ENCODE data around the gene SH3GL2. TPM values are rescaled to one million over a fixed set of nuclear protein-coding genes. Genes with fewer than 3 reads are reported as not detected.

Gene SH3GL2
- polyA plus RNA-seq, 2 donors, result 0.04 to 0.11 TPM

- H3K4me3 ChIP-seq (ENCODE audit: low read depth in 1 of 2, low read length in 2 of 2), result no peak overlapping the region
- no peaks in the 10 kb centered on the region for H3K36me3 ChIP-seq (ENCODE audit: control insufficient read depth in 2 of 2, insufficient read depth in 2 of 2, low read length in 1 of 2)
- H3K9me3 ChIP-seq (ENCODE audit: control insufficient read depth in 2 of 2, insufficient read depth in 1 of 2, low read depth in 1 of 2, low read length in 1 of 2), result no peaks in the 10 kb centered on the region
- 87 to 88% methylated on average over 6 of the region's 6 CpGs for WGBS, 2 donors
- H3K27ac ChIP-seq (ENCODE audit: low read depth in 2 of 2, low read length in 1 of 2), result no peak overlapping the region
- H3K27me3 ChIP-seq (ENCODE audit: control insufficient read depth in 1 of 2, insufficient read depth in 2 of 2, low read length in 2 of 2), result no peaks in the 10 kb centered on the region
- no peaks in the 10 kb centered on the region for H3K4me1 ChIP-seq (ENCODE audit: control insufficient read depth in 2 of 2, insufficient read depth in 2 of 2, low read length in 1 of 2)
Observed at GRCh38 chr9:17623965-17624364, 45.1 kb downstream of the SH3GL2 start.

DNA sequence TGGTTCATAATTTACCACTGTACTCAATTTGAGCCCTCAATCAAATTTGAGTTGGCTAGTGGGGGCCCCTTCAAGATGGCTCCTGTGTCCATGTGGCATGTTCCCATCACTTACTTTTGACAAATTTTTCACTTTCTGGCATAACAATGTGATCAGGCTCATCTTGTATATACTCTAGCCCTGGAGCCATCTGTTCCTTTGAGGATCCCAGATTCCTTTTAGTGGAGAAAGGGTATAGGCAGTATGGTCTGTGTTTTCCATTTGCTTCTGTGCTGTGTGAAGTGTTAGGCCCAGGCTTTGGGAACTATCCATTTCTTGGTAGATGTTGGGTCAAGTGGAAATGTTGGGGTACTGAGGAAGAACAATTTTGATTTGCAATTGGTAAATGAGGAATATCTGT, 45.7 kb downstream of the SH3GL2 start:
- no peaks in the 10 kb centered on the region for H3K9me3 ChIP-seq (ENCODE audit: control insufficient read depth in 2 of 2, insufficient read depth in 1 of 2, low read depth in 1 of 2, low read length in 1 of 2)
- H3K4me3 ChIP-seq (ENCODE audit: low read depth in 1 of 2, low read length in 2 of 2), result no peak overlapping the region
- no peaks in the 10 kb centered on the region for H3K36me3 ChIP-seq (ENCODE audit: control insufficient read depth in 2 of 2, insufficient read depth in 2 of 2, low read length in 1 of 2)
- no peaks in the 10 kb centered on the region for H3K27me3 ChIP-seq (ENCODE audit: control insufficient read depth in 1 of 2, insufficient read depth in 2 of 2, low read length in 2 of 2)
- H3K4me1 ChIP-seq (ENCODE audit: control insufficient read depth in 2 of 2, insufficient read depth in 2 of 2, low read length in 1 of 2), result no peaks in the 10 kb centered on the region
- no peak overlapping the region for H3K27ac ChIP-seq (ENCODE audit: low read depth in 2 of 2, low read length in 1 of 2)

DNA sequence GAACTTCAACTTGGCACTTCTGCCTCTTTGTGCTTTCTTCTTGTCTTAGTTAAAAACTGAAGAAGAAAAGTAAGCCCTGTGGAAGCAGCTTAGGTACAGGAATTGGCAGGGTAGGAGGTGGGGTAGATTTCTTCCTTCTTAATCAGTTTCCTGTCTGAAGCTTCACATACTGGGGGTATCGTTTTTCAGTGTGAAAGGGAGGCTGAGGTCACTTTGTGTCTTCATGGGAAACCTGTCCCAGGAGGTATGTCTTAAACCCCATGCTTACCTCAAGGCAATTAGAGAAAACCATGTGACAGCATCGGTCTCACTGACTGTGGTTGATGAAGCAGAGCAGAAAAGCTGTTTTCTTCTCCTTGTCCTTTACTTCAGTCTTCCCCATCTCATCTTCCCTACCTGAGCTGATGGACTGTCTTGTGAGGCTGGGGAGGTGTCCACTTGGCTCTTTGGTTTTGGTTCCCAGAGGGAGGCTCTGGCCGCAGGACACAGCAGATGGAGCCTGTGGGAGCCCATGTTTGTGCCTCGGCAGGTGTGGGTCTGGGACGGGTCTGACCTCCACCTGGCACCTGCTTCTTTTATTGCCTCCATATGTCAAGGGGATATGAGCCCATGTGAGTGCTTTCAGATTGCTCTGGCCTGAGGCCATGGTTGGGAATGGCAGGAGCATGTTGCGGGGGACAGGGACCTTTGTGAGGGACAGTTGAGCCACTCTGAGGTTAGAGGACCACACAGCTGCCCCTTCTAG, 47.0 kb downstream of the SH3GL2 start:
- H3K27me3 ChIP-seq (ENCODE audit: control insufficient read depth in 1 of 2, insufficient read depth in 2 of 2, low read length in 2 of 2), result no peaks in the 10 kb centered on the region
- no peaks in the 10 kb centered on the region for H3K36me3 ChIP-seq (ENCODE audit: control insufficient read depth in 2 of 2, insufficient read depth in 2 of 2, low read length in 1 of 2)
- H3K9me3 ChIP-seq (ENCODE audit: control insufficient read depth in 2 of 2, insufficient read depth in 1 of 2, low read depth in 1 of 2, low read length in 1 of 2), result no peaks in the 10 kb centered on the region
- H3K27ac ChIP-seq (ENCODE audit: low read depth in 2 of 2, low read length in 1 of 2), result no peak overlapping the region
- H3K4me3 ChIP-seq (ENCODE audit: low read depth in 1 of 2, low read length in 2 of 2), result no peak overlapping the region
- 74 to 77% methylated on average over 6 of the region's 6 CpGs for WGBS, 2 donors
- H3K4me1 ChIP-seq (ENCODE audit: control insufficient read depth in 2 of 2, insufficient read depth in 2 of 2, low read length in 1 of 2), result no peaks in the 10 kb centered on the region

DNA sequence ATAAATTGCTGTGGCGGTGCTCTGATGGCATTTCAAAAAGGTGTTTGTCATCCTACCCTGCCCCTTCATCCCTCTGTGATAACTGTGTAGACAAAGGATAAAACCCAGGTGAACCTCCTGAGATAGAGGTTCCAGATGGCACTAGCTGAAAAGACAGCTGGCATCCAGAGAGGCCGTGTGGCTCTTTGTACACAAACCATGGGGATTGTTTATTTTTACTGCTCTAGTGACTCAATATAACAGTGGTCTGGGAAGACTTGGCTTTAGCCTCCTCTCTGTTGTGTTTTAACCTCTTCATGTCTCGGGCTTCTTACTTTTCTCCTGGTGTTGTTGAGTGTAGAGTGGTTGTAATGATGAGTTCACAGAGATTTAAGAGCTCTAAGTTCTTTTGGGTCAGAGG, 48.8 kb downstream of the SH3GL2 start:
- Histone ChIP-seq H3K9me3 (ENCODE audit: control insufficient read depth in 2 of 2, insufficient read depth in 1 of 2, low read depth in 1 of 2, low read length in 1 of 2) (no peaks in the 10 kb centered on the region), H3K4me1 (ENCODE audit: control insufficient read depth in 2 of 2, insufficient read depth in 2 of 2, low read length in 1 of 2) (no peaks in the 10 kb centered on the region), H3K27me3 (ENCODE audit: control insufficient read depth in 1 of 2, insufficient read depth in 2 of 2, low read length in 2 of 2) (no peaks in the 10 kb centered on the region), H3K36me3 (ENCODE audit: control insufficient read depth in 2 of 2, insufficient read depth in 2 of 2, low read length in 1 of 2) (no peaks in the 10 kb centered on the region), H3K4me3 (ENCODE audit: low read depth in 1 of 2, low read length in 2 of 2) (no peak overlapping the region), H3K27ac (ENCODE audit: low read depth in 2 of 2, low read length in 1 of 2) (no peak overlapping the region)
- 45 to 51% methylated on average over 3 of the region's 3 CpGs for WGBS, 2 donors

GRCh38 chr9:17628624-17629023, 49.8 kb downstream of the SH3GL2 start:
- no peaks in the 10 kb centered on the region for H3K27me3 ChIP-seq (ENCODE audit: control insufficient read depth in 1 of 2, insufficient read depth in 2 of 2, low read length in 2 of 2)
- H3K36me3 ChIP-seq (ENCODE audit: control insufficient read depth in 2 of 2, insufficient read depth in 2 of 2, low read length in 1 of 2), result no peaks in the 10 kb centered on the region
- H3K27ac ChIP-seq (ENCODE audit: low read depth in 2 of 2, low read length in 1 of 2), result no peak overlapping the region
- H3K9me3 ChIP-seq (ENCODE audit: control insufficient read depth in 2 of 2, insufficient read depth in 1 of 2, low read depth in 1 of 2, low read length in 1 of 2), result no peaks in the 10 kb centered on the region
- H3K4me3 ChIP-seq (ENCODE audit: low read depth in 1 of 2, low read length in 2 of 2), result no peak overlapping the region
- no peaks in the 10 kb centered on the region for H3K4me1 ChIP-seq (ENCODE audit: control insufficient read depth in 2 of 2, insufficient read depth in 2 of 2, low read length in 1 of 2)
- WGBS, 2 donors, result 87 to 90% methylated on average over 2 of the region's 2 CpGs

DNA sequence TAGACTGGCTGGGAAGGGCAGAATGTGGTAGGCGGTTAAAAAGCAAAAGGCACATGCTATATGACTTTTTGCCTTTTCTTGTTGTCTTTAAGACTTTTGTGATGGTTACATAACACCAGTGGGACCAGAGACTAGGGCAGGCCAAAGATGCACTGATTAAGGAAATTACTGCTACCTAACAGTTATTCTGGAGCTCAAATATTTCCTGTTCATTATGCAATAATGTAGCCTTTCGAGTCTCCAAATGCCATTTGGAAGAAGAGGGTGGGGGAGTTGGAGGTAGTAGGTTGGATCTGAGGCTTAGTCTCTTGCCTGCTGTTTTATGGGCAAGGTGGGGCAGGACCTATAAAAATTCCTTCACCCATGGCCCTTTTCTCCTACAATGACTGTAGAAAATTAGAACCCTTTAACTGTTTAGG, 51.7 kb downstream of the SH3GL2 start:
- no peaks in the 10 kb centered on the region for H3K27me3 ChIP-seq (ENCODE audit: control insufficient read depth in 1 of 2, insufficient read depth in 2 of 2, low read length in 2 of 2)
- no peaks in the 10 kb centered on the region for H3K9me3 ChIP-seq (ENCODE audit: control insufficient read depth in 2 of 2, insufficient read depth in 1 of 2, low read depth in 1 of 2, low read length in 1 of 2)
- H3K4me3 ChIP-seq (ENCODE audit: low read depth in 1 of 2, low read length in 2 of 2), result no peak overlapping the region
- no peak overlapping the region for H3K27ac ChIP-seq (ENCODE audit: low read depth in 2 of 2, low read length in 1 of 2)
- no peaks in the 10 kb centered on the region for H3K36me3 ChIP-seq (ENCODE audit: control insufficient read depth in 2 of 2, insufficient read depth in 2 of 2, low read length in 1 of 2)
- WGBS, 2 donors, result 63 to 84% methylated on average over 2 of the region's 2 CpGs
- no peaks in the 10 kb centered on the region for H3K4me1 ChIP-seq (ENCODE audit: control insufficient read depth in 2 of 2, insufficient read depth in 2 of 2, low read length in 1 of 2)

DNA sequence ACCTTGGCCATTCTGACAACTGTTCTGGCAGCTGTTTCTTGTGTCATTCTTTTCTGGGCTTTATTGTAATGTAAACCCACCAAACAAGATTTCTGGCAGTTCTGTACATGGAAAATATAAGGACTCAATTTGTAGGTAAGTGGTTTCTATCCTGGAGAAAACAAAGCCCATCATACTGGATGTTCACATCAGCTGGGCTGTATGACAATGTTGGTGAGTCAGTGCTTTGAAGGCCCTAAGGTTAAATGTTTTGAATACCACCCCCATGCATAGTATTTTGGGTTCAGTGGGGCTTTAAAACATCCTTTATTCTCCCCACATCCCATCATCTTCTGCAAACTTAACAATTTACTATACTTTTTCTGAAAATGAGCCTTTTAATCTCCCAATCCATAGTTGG, 52.5 kb downstream of the SH3GL2 start:
- no peaks in the 10 kb centered on the region for H3K27me3 ChIP-seq (ENCODE audit: control insufficient read depth in 1 of 2, insufficient read depth in 2 of 2, low read length in 2 of 2)
- H3K36me3 ChIP-seq (ENCODE audit: control insufficient read depth in 2 of 2, insufficient read depth in 2 of 2, low read length in 1 of 2), result no peaks in the 10 kb centered on the region
- H3K27ac ChIP-seq (ENCODE audit: low read depth in 2 of 2, low read length in 1 of 2), result no peak overlapping the region
- no peaks in the 10 kb centered on the region for H3K4me1 ChIP-seq (ENCODE audit: control insufficient read depth in 2 of 2, insufficient read depth in 2 of 2, low read length in 1 of 2)
- no peak overlapping the region for H3K4me3 ChIP-seq (ENCODE audit: low read depth in 1 of 2, low read length in 2 of 2)
- no peaks in the 10 kb centered on the region for H3K9me3 ChIP-seq (ENCODE audit: control insufficient read depth in 2 of 2, insufficient read depth in 1 of 2, low read depth in 1 of 2, low read length in 1 of 2)

DNA sequence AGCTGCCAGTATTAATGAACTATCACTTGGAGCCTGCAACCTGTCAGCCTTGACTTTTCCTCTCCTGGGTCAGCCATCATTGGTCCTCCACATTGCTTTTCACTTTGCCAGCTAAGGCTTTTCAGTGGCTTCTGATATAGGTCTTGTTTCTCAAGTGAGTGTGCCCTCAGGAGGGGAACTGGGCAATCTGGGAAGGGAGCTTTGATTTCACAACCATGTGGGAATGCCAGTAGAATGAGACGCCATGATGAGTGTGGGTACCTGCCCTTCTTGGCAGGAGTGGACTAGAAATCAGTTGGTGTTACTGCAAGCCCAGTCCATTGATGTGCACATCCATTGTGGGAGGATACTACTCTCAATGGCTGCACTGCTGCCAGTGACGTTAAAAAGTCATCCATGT, 54.1 kb downstream of the SH3GL2 start:
- whole genome bisulfite sequencing, 2 donors, result 71 to 85% methylated on average over 2 of the region's 2 CpGs
- H3K9me3 ChIP-seq (ENCODE audit: control insufficient read depth in 2 of 2, insufficient read depth in 1 of 2, low read depth in 1 of 2, low read length in 1 of 2), result no peaks in the 10 kb centered on the region
- no peaks in the 10 kb centered on the region for H3K27me3 ChIP-seq (ENCODE audit: control insufficient read depth in 1 of 2, insufficient read depth in 2 of 2, low read length in 2 of 2)
- H3K4me3 ChIP-seq (ENCODE audit: low read depth in 1 of 2, low read length in 2 of 2), result no peak overlapping the region
- H3K36me3 ChIP-seq (ENCODE audit: control insufficient read depth in 2 of 2, insufficient read depth in 2 of 2, low read length in 1 of 2), result no peaks in the 10 kb centered on the region
- no peaks in the 10 kb centered on the region for H3K4me1 ChIP-seq (ENCODE audit: control insufficient read depth in 2 of 2, insufficient read depth in 2 of 2, low read length in 1 of 2)
- no peak overlapping the region for H3K27ac ChIP-seq (ENCODE audit: low read depth in 2 of 2, low read length in 1 of 2)

DNA sequence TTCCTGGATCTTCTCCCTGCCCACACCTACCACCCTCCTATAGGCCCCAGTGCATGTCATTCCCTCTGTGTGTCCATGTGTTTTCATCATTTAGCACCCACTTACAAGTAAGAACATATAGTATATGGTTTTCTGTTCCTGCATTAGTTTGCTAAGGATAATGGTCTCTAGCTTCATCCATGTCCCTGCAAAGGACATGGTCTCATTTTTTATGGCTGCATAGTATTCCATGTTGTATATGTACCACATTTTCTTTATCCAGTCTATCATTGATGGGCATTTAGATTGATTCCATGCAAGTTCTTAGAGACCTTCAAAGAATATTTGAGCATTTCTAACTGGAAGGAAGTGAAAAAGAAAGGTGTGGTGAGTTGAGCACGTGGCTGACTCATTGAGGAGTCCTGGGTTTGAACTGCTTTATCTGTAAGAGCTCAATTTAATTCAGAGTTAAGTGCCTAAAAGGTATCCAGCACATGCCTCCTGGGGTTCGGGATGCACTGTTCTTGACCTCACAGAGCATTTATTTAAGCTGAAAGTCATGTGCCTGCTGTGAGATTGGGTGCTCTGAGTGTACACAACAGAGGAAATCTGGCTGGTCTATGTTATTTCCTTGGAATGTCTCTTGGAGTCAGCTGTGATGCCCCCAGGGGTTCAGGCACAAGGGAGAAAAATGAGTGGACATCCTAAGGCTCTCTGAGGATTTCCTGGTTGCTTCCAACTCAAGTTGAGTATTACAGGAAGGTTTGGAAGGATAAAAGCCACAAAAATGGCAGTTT, 56.4 kb downstream of the SH3GL2 start:
- Histone ChIP-seq H3K9me3 (ENCODE audit: control insufficient read depth in 2 of 2, insufficient read depth in 1 of 2, low read depth in 1 of 2, low read length in 1 of 2) (no peaks in the 10 kb centered on the region), H3K27ac (ENCODE audit: low read depth in 2 of 2, low read length in 1 of 2) (no peak overlapping the region), H3K36me3 (ENCODE audit: control insufficient read depth in 2 of 2, insufficient read depth in 2 of 2, low read length in 1 of 2) (no peaks in the 10 kb centered on the region), H3K27me3 (ENCODE audit: control insufficient read depth in 1 of 2, insufficient read depth in 2 of 2, low read length in 2 of 2) (no peaks in the 10 kb centered on the region), H3K4me3 (ENCODE audit: low read depth in 1 of 2, low read length in 2 of 2) (no peak overlapping the region), H3K4me1 (ENCODE audit: control insufficient read depth in 2 of 2, insufficient read depth in 2 of 2, low read length in 1 of 2) (no peaks in the 10 kb centered on the region)
- 54 to 55% methylated on average over 2 of the region's 2 CpGs for WGBS, 2 donors

DNA sequence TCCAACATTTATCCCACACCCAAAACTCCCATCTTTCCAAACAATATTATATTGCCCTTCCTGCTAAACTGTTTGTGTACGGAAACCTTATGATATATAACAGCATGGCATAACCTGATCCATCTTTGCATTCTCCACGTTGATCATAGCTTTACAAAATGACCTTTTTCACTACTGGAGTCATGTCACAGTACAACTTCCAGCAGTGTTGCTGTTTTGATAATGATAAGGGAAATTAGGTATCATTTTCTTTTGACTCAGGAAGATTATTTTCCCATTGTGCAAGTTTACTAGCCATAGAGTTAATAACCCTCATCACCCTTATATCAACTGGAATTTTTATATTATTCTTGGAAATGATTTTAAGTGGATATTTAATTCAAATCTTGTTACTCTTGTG, 57.5 kb downstream of the SH3GL2 start:
- H3K36me3 ChIP-seq (ENCODE audit: control insufficient read depth in 2 of 2, insufficient read depth in 2 of 2, low read length in 1 of 2), result no peaks in the 10 kb centered on the region
- no peaks in the 10 kb centered on the region for H3K4me1 ChIP-seq (ENCODE audit: control insufficient read depth in 2 of 2, insufficient read depth in 2 of 2, low read length in 1 of 2)
- H3K9me3 ChIP-seq (ENCODE audit: control insufficient read depth in 2 of 2, insufficient read depth in 1 of 2, low read depth in 1 of 2, low read length in 1 of 2), result no peaks in the 10 kb centered on the region
- no peaks in the 10 kb centered on the region for H3K27me3 ChIP-seq (ENCODE audit: control insufficient read depth in 1 of 2, insufficient read depth in 2 of 2, low read length in 2 of 2)
- WGBS, 2 donors, result 40 to 62% methylated on average over 2 of the region's 2 CpGs
- H3K4me3 ChIP-seq (ENCODE audit: low read depth in 1 of 2, low read length in 2 of 2), result no peak overlapping the region
- no peak overlapping the region for H3K27ac ChIP-seq (ENCODE audit: low read depth in 2 of 2, low read length in 1 of 2)

Measured in esophagus (tissue), 2 donors.